Forelimb muscle (tissue), 1 donor: Measurements from ENCODE around the gene LALBA. TPM values are rescaled to one million over a fixed set of nuclear protein-coding genes. Genes with fewer than 3 reads are reported as not detected.
"Not testable (repeated sequence)": the region's sequence is repeated elsewhere in the genome, so short reads cannot be mapped to it uniquely, and the experiment has no call there.

Source experiments
- DNase-seq: peaks from one replicate; pipeline ENCODE4 v3.0.0-alpha.2; 2013; ENCODE audit warnings: low read depth
- polyA plus RNA-seq: library from polyadenylated mRNA; unstranded; fragments of 120-200 nt; gene quantifications from one replicate; pipeline ENCODE4 v1.2.1, GENCODE V29; 2013; ENCODE audit not compliant: insufficient read length

Gene LALBA
- polyA plus RNA-seq, 1 donor = not detected

GRCh38 chr12:48527891-48528670 lies 41.8 kb downstream of the LALBA start:
- no peak for DNase-seq

- DNase-seq = no peak
Measured at GRCh38 chr12:48525332-48525731, 44.5 kb downstream of the LALBA start, which contains the start of gene OR8S1. OR8S1 (plus strand) TSS chr12:48525632; CDS start chr12:48525632, 0 bp downstream.

DNA sequence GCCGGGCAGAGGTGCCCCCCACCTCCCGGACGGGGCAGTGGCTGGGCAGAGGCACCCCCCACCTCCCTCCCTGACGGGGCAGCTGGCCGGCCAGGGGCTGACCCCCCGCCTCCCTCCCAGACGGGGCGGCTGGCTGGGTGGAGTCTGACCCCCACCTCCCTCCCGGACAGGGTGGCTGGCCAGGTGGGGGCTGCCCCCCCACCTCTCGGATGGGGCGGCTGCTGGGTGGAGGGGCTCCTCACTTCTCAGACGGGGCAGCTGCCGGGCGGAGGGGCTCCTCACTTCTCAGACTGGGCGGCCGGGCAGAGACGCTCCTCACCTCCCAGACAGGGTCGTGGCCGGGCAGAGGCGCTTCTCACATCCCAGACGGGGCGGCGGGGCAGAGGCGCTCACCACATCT lies 49.5 kb downstream of the LALBA start:
- not testable (repeated sequence) for DNase-seq

Other genes with a start within 250 kb of the LALBA start
- 18.5 TPM for gene ZNF641, start 219.1 kb downstream of the LALBA start, polyA plus RNA-seq
- gene ANP32D, start 97.5 kb downstream of the LALBA start, polyA plus RNA-seq = not detected
- gene C12orf54, start 87.5 kb downstream of the LALBA start, polyA plus RNA-seq = 0.44 TPM
- gene OR8S1, start 44.4 kb downstream of the LALBA start, polyA plus RNA-seq = not detected
- gene KANSL2, start 112.2 kb upstream of the LALBA start, polyA plus RNA-seq = 32.6 TPM
- 18.4 TPM for gene CCNT1, start 146.7 kb upstream of the LALBA start, polyA plus RNA-seq
- 35.9 TPM for gene ADCY6, start 219.0 kb upstream of the LALBA start, polyA plus RNA-seq
- 13.8 TPM for gene CACNB3, start 248.4 kb upstream of the LALBA start, polyA plus RNA-seq